K562 (cell line): ENCODE data around the gene EIF5A2. TPM values are rescaled to one million over a fixed set of nuclear protein-coding genes. Genes with fewer than 3 reads are reported as not detected.

ENCODE experiments used
- ATAC-seq: fragments of 200-7000 bp; cut with Tn5 transposase; 3 replicates; pipeline ENCODE4 v1.9.1; 2020; ENCODE audit warnings: moderate library complexity
- BruUV-seq: library from RNA; stranded (reverse); fragments of 400-500 nt; replicated peaks from 2 replicates; lab custom pipeline; 2021; lab: Mats Ljungman, UMichigan
- CTCF ChIA-PET: fragments of 300-600 bp; formaldehyde crosslinking; extraction: SDS; loops from one replicate; lab custom pipeline; 2021; ENCODE audit warnings: low intra/inter-chr PET ratio; lab: Yijun Ruan, JAX
- POLR2A ChIA-PET: fragments of 300-600, 350-650 bp; sonication (Branson Sonifier 250); formaldehyde crosslinking; extraction: SDS; loops from one replicate; lab custom pipeline; 2021; ENCODE audit warnings: antibody characterized with exemption, inconsistent platforms; lab: Yijun Ruan, JAX
- DNase-seq, 4 experiments: peaks; one replicate each; pipeline versions ENCODE4 v3.0.0 to v3.0.0-alpha.2; 2011 to 2018; ENCODE audit warnings: low spot score in 3 of 4, mixed read lengths in 3 of 4; ENCODE audit errors: extremely low read depth in 1 of 4
- FAIRE-seq: peaks from 2 replicates; lab custom pipeline; 2011; peaks lifted over from hg19 to GRCh38; lab: Jason Lieb, UNC
- H2AFZ ChIP-seq: 2 replicates; pipeline ENCODE4 v1.6.0; 2011; ENCODE audit warnings: low read depth, low read length, control low read depth, inconsistent platforms
- H3K27ac ChIP-seq: fragments of 200-600 bp; 3 replicates; pipeline ENCODE4 v1.8.0; 2011; ENCODE audit warnings: low read depth, mild to moderate bottlenecking, control low read depth, inconsistent platforms, low read length, moderate library complexity, mixed read lengths; ENCODE audit errors: extremely low read depth
- H3K27me3 ChIP-seq, 2 experiments: fragments of 300-600 bp in 1 of 2; 2 replicates in 1 of 2; 3 replicates in 1 of 2; pipeline versions ENCODE4 v1.6.0 to v1.8.0; 2011; ENCODE audit warnings: inconsistent platforms in 2 of 2, low read length in 2 of 2, mild to moderate bottlenecking in 1 of 2, mixed read lengths in 1 of 2, moderate library complexity in 1 of 2; ENCODE audit not compliant: control insufficient read depth in 2 of 2, insufficient read depth in 2 of 2
- H3K36me3 ChIP-seq: fragments of 300-600 bp; 3 replicates; pipeline ENCODE4 v1.8.0; 2011; ENCODE audit warnings: mild to moderate bottlenecking, low read length, inconsistent platforms; ENCODE audit not compliant: control insufficient read depth, insufficient read depth
- H3K4me1 ChIP-seq, 2 experiments: fragments of 200-600 bp in 1 of 2; replicated peaks in 1 of 2; 2 replicates in 1 of 2; 3 replicates in 1 of 2; pipeline versions ENCODE4 v1.5.1 to v1.8.0; 2011; ENCODE audit warnings: inconsistent platforms in 2 of 2, low read length in 2 of 2, mild to moderate bottlenecking in 1 of 2, mixed read lengths in 1 of 2, moderate library complexity in 1 of 2; ENCODE audit not compliant: control insufficient read depth in 2 of 2, insufficient read depth in 2 of 2
- H3K4me2 ChIP-seq: 2 replicates; pipeline ENCODE4 v1.6.1; 2011; ENCODE audit warnings: low read length, control low read depth, inconsistent platforms, mixed read lengths; ENCODE audit not compliant: insufficient read depth
- H3K4me3 ChIP-seq: fragments of 200-600 bp; sonication (generic), shearing (Covaris generic); 2 replicates; pipeline ENCODE4 v1.5.1; 2016; ENCODE audit warnings: control low read depth, inconsistent platforms
- H3K79me2 ChIP-seq: fragments of 200-600 bp; 3 replicates; pipeline ENCODE4 v1.8.0; 2011; ENCODE audit warnings: low read length, inconsistent platforms; ENCODE audit not compliant: control insufficient read depth, insufficient read depth
- H3K9ac ChIP-seq, 2 experiments: 2 replicates each; pipeline versions ENCODE4 v1.6.0 to v1.6.1; 2011; ENCODE audit warnings: low read depth in 2 of 2, low read length in 2 of 2, control low read depth in 1 of 2, inconsistent platforms in 1 of 2, mild to moderate bottlenecking in 1 of 2, mixed read lengths in 1 of 2; ENCODE audit not compliant: insufficient read depth in 1 of 2
- H3K9me1 ChIP-seq: one replicate; pipeline ENCODE4 v1.6.0; 2011; ENCODE audit warnings: inconsistent platforms, mild to moderate bottlenecking, low read length, moderate library complexity; ENCODE audit not compliant: control insufficient read depth, insufficient read depth
- H3K9me3 ChIP-seq: replicated peaks from 2 replicates; pipeline ENCODE4 v1.5.1; 2011; ENCODE audit warnings: low read depth, low read length, inconsistent platforms; ENCODE audit not compliant: control insufficient read depth, insufficient read depth
- H4K20me1 ChIP-seq: replicated peaks from 2 replicates; pipeline ENCODE4 v1.6.1; 2011; ENCODE audit warnings: low read length, inconsistent platforms, mixed read lengths; ENCODE audit not compliant: control insufficient read depth, insufficient read depth
- CEBPB ChIP-seq: fragments of 450-650 bp; IDR thresholded peaks from 2 replicates; pipeline ENCODE4 v1.6.1; 2016; ENCODE audit warnings: missing genetic modification characterization, missing compliant biosample characterization
- CEBPG ChIP-seq, 3 experiments: fragments of 200-800 bp in 1 of 3; sonication (Bioruptor generic) in 1 of 3; sonication (generic) in 1 of 3; formaldehyde crosslinking in 1 of 3; IDR thresholded peaks in 2 of 3; conservative IDR thresholded peaks in 1 of 3; 2 replicates each; pipeline versions ENCODE4 v1.6.1 to v1.8.0; 2016 to 2022; ENCODE audit warnings: missing compliant biosample characterization in 2 of 3, missing genetic modification characterization in 2 of 3, mild to moderate bottlenecking in 1 of 3, missing genetic modification reagents in 1 of 3
- FIP1L1 ChIP-seq: fragments of 200-400 bp; formaldehyde crosslinking; IDR thresholded peaks from 2 replicates; pipeline ENCODE4 v1.6.1; 2018; ENCODE audit warnings: mild to moderate bottlenecking, low read depth, low read length; ENCODE audit not compliant: poor library complexity, severe bottlenecking
- GABPB2 ChIP-seq: fragments of 250-450 bp; sonication (Bioruptor Pico); conservative IDR thresholded peaks from 2 replicates; pipeline ENCODE4 v1.5.1; 2021; ENCODE audit warnings: mild to moderate bottlenecking
- KDM5B ChIP-seq: fragments of 200-600 bp; sonication (generic); IDR thresholded peaks from 2 replicates; pipeline ENCODE4 v1.6.1; 2012; ENCODE audit warnings: low read depth, mild to moderate bottlenecking, moderate library complexity, low read length, control low read depth, inconsistent platforms; ENCODE audit not compliant: insufficient replicate concordance
- POLR2G ChIP-seq: fragments of 200-400 bp; formaldehyde crosslinking; IDR thresholded peaks from 2 replicates; pipeline ENCODE4 v1.6.1; 2017; ENCODE audit warnings: low read depth, mild to moderate bottlenecking, antibody characterized with exemption, low read length, moderate library complexity
- SMAD2 ChIP-seq: fragments of 150-350 bp; IDR thresholded peaks from 2 replicates; pipeline ENCODE4 v1.6.1; 2014; ENCODE audit warnings: low read depth, mild to moderate bottlenecking, low read length
- ZFP36 ChIP-seq: fragments of 150-350 bp; IDR thresholded peaks from 2 replicates; pipeline ENCODE4 v1.6.1; 2018; ENCODE audit warnings: low read length, low read depth; ENCODE audit not compliant: partially characterized antibody
- ZNF12 ChIP-seq: sonication (generic); formaldehyde crosslinking; IDR thresholded peaks from 2 replicates; pipeline ENCODE4 v1.4.0; 2020; ENCODE audit warnings: mild to moderate bottlenecking, missing genetic modification reagents
- ZNF316 ChIP-seq: fragments of 450-650 bp; IDR thresholded peaks from 2 replicates; pipeline ENCODE4 v1.6.1; 2016
- ZNF778 ChIP-seq: fragments of 450-650 bp; formaldehyde crosslinking; IDR thresholded peaks from 2 replicates; pipeline ENCODE4 v1.4.0; 2020; ENCODE audit warnings: mild to moderate bottlenecking, moderate library complexity
- WGBS: fragments of 100-300 bp; shearing (Covaris generic); methylation state at CpG from one replicate; pipeline ENCODE4 v1.1.6; 2016; ENCODE audit warnings: low coverage, mixed read lengths; ENCODE audit not compliant: insufficient coverage; ENCODE audit errors: missing lambda C conversion rate; 5-methylcytosine and 5-hydroxymethylcytosine counted together
- in situ Hi-C: fragments of 300-500 bp; cut with MboI; formaldehyde crosslinking; loops from 4 replicates; pipeline ENCODE4 v1.15.0; 2018; ENCODE audit warnings: inconsistent platforms, mixed read lengths
- intact Hi-C: fragments of 100-400 bp; cut with micrococcal nuclease; formaldehyde crosslinking; loops from 2 replicates; pipeline ENCODE4 v1.14.2; 2022
- polyA plus RNA-seq, 8 experiments: library from polyadenylated mRNA; depleted of rRNA in 4 of 8; stranded (reverse) in 5 of 8; unstranded in 3 of 8; fragments of >200 nt; fragmentation: Nextera tagmentation in 2 of 8; fragmentation: Illumina TruSeq in 1 of 8; extraction: Ambion mirVana in 2 of 8; extraction: Trizol in 1 of 8; gene quantifications; 2 replicates each; pipeline versions ENCODE4 v1.2.1 to v1.2.3, GENCODE V29; 2011 to 2014; ENCODE audit warnings: inconsistent platforms in 1 of 8, missing spikeins in 1 of 8
- total RNA-seq, 7 experiments: library from RNA; depleted of rRNA in 6 of 7; stranded (reverse); fragments of >200 nt in 6 of 7; fragmentation: Illumina TruSeq in 2 of 7; extraction: Trizol in 2 of 7; gene quantifications; 2 replicates each; pipeline versions ENCODE4 v1.2.1 to v1.2.3, GENCODE V29; 2011 to 2021; ENCODE audit warnings: low replicate concordance in 1 of 7
- TF ChIP-seq, protein P1 (sequence below): fragments of 450-650 bp; IDR thresholded peaks from 2 replicates; pipeline ENCODE4 v1.6.1; 2018; ENCODE audit not compliant: partially characterized antibody

EIF5A2 gene
- total and polyA plus RNA-seq, 9 of the 15 experiments (the other 6 are each of a cell fraction or from before 2014, with no cell fraction given): 3.9 to 18.3 (median 15.9) TPM

DNA sequence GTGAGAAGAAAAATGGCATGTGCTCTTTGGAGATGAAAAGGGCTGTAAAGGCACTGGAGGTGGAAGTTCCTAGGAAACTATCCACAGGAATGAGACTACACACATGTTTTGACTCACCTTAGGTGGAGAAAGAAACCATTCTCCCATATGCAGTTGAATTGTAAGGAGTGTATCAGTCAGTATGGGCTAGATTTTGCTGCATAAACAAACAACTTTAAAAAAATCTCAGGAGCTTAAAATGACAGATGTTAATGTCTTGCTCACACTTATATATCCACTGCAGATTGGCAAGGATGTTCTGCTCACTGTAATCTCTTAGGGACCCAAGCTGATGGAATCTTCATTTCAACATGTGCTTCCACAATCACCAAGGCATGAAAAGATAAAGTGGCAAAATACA is 64.1 kb downstream of the EIF5A2 start:
- ChIA-PET CTCF (no interaction called here), POLR2A (no interaction called here)
- ATAC-seq (no peak), FAIRE-seq (no peak)
- Histone ChIP-seq H4K20me1 (no peaks in the 10 kb centered on the region), H3K36me3 (no peaks in the 10 kb centered on the region), H3K27ac (no peak overlapping the region), H3K9me3 (no peaks in the 10 kb centered on the region), H3K4me2 (no peak overlapping the region), H3K9ac (no peak overlapping the region), H2AFZ (peak overlapping the region; percentile 53), H3K27me3 (no peaks in the 10 kb centered on the region; a peak in 1 of 5 replicates), H3K9me1 (no peaks in the 10 kb centered on the region), H3K4me3 (no peak overlapping the region), H3K4me1 (no peaks in the 10 kb centered on the region)
- in situ Hi-C loops: no loop called here
- intact Hi-C loops: no loop called here
- no TSS peak for BruUV-seq
- TF ChIP-seq KDM5B (no peak), ZNF12 (peak; percentile 96), ZNF778 (CRISPR knock-in tag) (no peak), ZFP36 (no peak), POLR2G (no peak)
- TF ChIP-seq, all 486 proteins: peak for 1
- no peak for DNase-seq
- H3K79me2 ChIP-seq: no peaks in the 10 kb centered on the region

DNA sequence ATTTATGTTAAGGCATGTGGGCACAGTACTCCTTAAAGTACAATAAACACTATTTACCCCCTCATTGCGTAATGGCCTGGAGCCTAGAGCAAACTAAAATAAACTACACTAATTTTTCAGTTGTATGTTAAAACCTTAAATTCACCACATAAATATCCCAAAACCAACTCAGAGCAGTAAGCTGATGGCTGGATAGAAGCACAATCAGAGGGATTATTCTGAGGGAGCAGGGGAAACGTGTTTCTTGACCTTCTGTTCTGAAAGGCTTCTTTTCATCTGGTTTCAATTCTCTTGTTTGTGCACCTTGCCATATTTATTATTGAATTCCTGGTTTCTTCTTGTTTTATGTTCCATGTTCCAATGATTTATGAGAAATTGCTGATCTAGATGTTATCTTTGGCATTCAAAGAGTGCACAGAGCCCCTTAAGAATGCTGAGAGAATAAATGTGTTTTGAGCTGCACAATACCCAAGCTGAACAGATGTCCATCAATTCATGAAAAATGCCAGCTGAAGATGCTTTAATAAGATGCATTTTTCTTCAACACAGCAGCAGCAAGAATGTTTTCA is 68.1 kb downstream of the EIF5A2 start:
- H3K9me3 ChIP-seq: no peaks in the 10 kb centered on the region
- no peaks in the 10 kb centered on the region for H3K9me1 ChIP-seq
- 59% methylated on average over 2 of the region's 2 CpGs for WGBS
- in situ Hi-C loops (no loop called here), intact Hi-C loops (no loop called here)
- H4K20me1 ChIP-seq: no peaks in the 10 kb centered on the region
- H3K9ac ChIP-seq: no peak overlapping the region
- BruUV-seq: no TSS peak
- H3K4me1 ChIP-seq: no peaks in the 10 kb centered on the region
- no peak overlapping the region for H2AFZ ChIP-seq
- no peaks in the 10 kb centered on the region; a peak in 1 of 5 replicates for H3K27me3 ChIP-seq
- H3K36me3 ChIP-seq: no peaks in the 10 kb centered on the region
- ATAC-seq (no peak), DNase-seq (no peak), FAIRE-seq (no peak)
- CTCF ChIA-PET: no interaction called here
- H3K27ac ChIP-seq: no peak overlapping the region
- POLR2A ChIA-PET: interaction anchor here (0.5 to 1.8 kb wide), 9 partner anchors 11 to 729 kb away, joined by 3 to 5 read pairs (median 3); no protein-coding TSS in a partner anchor
- no peak overlapping the region for H3K4me3 ChIP-seq
- H3K4me2 ChIP-seq: no peak overlapping the region
- H3K79me2 ChIP-seq: no peaks in the 10 kb centered on the region
- TF ChIP-seq CEBPB (peak; percentile 83), SMAD2 (no peak), GABPB2 (no peak), FIP1L1 (no peak), ZNF316 (peak; percentile 44), CEBPG (CRISPR knock-in tag; IDR thresholded peaks at IDR 0.05) (no peak), CEBPG (tag; conservative IDR thresholded peaks at IDR 0.05 in 1 of 2, IDR thresholded peaks at IDR 0.05 in 1 of 2) (peak in 1 of 2 experiments; percentile 68; a peak in 2 of 4 replicates)
- TF ChIP-seq, protein P1, sequence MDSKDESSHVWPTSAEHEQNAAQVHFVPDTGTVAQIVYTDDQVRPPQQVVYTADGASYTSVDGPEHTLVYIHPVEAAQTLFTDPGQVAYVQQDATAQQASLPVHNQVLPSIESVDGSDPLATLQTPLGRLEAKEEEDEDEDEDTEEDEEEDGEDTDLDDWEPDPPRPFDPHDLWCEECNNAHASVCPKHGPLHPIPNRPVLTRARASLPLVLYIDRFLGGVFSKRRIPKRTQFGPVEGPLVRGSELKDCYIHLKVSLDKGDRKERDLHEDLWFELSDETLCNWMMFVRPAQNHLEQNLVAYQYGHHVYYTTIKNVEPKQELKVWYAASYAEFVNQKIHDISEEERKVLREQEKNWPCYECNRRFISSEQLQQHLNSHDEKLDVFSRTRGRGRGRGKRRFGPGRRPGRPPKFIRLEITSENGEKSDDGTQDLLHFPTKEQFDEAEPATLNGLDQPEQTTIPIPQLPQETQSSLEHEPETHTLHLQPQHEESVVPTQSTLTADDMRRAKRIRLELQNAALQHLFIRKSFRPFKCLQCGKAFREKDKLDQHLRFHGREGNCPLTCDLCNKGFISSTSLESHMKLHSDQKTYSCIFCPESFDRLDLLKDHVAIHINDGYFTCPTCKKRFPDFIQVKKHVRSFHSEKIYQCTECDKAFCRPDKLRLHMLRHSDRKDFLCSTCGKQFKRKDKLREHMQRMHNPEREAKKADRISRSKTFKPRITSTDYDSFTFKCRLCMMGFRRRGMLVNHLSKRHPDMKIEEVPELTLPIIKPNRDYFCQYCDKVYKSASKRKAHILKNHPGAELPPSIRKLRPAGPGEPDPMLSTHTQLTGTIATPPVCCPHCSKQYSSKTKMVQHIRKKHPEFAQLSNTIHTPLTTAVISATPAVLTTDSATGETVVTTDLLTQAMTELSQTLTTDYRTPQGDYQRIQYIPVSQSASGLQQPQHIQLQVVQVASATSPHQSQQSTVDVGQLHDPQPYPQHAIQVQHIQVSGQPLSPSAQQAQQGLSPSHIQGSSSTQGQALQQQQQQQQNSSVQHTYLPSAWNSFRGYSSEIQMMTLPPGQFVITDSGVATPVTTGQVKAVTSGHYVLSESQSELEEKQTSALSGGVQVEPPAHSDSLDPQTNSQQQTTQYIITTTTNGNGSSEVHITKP: no peak
